Bronchial epithelial cell (primary cell): ENCODE results near the gene MICALL1. TPM values are rescaled to one million over a fixed set of nuclear protein-coding genes. Genes with fewer than 3 reads are reported as not detected.
"Not testable (repeated sequence)": the region's sequence is repeated elsewhere in the genome, so short reads cannot be mapped to it uniquely, and the experiment has no call there.

Experiments used
- DNase-seq: peaks from one replicate; pipeline ENCODE4 v3.0.0-alpha.2; 2010; ENCODE audit warnings: low read depth
- FAIRE-seq: peaks from 2 replicates; lab custom pipeline; 2011; peaks lifted over from hg19 to GRCh38; lab: Jason Lieb, UNC
- H3K27me3 ChIP-seq: 2 replicates; pipeline ENCODE4 v1.5.1; 2011; ENCODE audit warnings: low read length; ENCODE audit not compliant: control insufficient read depth, insufficient read depth
- H3K36me3 ChIP-seq: 2 replicates; pipeline ENCODE4 v1.5.1; 2011; ENCODE audit warnings: low read length; ENCODE audit not compliant: control insufficient read depth, insufficient read depth
- H3K4me3 ChIP-seq: 2 replicates; pipeline ENCODE4 v1.5.1; 2011; ENCODE audit warnings: mild to moderate bottlenecking, low read depth, low read length, control low read depth
- total RNA-seq: library from RNA; depleted of rRNA; stranded (reverse); fragments of >200 nt; gene quantifications from 2 replicates; pipeline ENCODE4 v1.2.1, GENCODE V29; 2014
- TF ChIP-seq, protein P1 (sequence below): IDR thresholded peaks from 2 replicates; pipeline ENCODE4 v1.5.1; 2011; ENCODE audit warnings: mild to moderate bottlenecking, moderate library complexity, low read length, control low read depth, inconsistent platforms; ENCODE audit not compliant: insufficient read depth, severe bottlenecking

Gene MICALL1
- total RNA-seq, 1 donor from 2014 or later: 143 TPM

DNA sequence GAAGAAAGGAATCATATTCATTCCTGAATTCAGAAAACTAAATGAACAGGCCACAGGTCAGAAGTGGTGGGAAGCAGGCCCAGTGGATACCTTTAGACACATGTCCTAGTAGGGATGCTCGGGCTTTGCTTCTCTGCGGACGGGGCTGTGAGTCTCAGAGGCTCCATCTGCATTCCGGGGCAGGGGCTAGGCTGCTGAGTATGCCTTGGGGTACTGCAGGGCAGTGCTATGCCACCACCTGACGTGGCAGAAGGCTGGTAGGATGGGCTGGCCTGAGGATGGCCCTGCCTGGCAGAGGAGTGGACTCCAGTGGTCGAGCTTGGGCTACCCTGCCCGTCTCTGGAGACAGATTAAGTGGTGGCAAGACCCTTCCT is 37.7 kb downstream of the MICALL1 start:
- peaks cover 33% of the 10 kb centered on the region for H3K36me3 ChIP-seq
- no peaks in the 10 kb centered on the region for H3K27me3 ChIP-seq
- FAIRE-seq (no peak), DNase-seq (no peak)
- TF ChIP-seq, protein P1, sequence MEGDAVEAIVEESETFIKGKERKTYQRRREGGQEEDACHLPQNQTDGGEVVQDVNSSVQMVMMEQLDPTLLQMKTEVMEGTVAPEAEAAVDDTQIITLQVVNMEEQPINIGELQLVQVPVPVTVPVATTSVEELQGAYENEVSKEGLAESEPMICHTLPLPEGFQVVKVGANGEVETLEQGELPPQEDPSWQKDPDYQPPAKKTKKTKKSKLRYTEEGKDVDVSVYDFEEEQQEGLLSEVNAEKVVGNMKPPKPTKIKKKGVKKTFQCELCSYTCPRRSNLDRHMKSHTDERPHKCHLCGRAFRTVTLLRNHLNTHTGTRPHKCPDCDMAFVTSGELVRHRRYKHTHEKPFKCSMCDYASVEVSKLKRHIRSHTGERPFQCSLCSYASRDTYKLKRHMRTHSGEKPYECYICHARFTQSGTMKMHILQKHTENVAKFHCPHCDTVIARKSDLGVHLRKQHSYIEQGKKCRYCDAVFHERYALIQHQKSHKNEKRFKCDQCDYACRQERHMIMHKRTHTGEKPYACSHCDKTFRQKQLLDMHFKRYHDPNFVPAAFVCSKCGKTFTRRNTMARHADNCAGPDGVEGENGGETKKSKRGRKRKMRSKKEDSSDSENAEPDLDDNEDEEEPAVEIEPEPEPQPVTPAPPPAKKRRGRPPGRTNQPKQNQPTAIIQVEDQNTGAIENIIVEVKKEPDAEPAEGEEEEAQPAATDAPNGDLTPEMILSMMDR: no peak
- no peak overlapping the region for H3K4me3 ChIP-seq

GRCh38 chr22:37944423-37944822 is 38.3 kb downstream of the MICALL1 start:
- H3K36me3 ChIP-seq: peaks cover 29% of the 10 kb centered on the region
- not testable (repeated sequence) for H3K4me3 ChIP-seq, FAIRE-seq, DNase-seq, H3K27me3 ChIP-seq

DNA sequence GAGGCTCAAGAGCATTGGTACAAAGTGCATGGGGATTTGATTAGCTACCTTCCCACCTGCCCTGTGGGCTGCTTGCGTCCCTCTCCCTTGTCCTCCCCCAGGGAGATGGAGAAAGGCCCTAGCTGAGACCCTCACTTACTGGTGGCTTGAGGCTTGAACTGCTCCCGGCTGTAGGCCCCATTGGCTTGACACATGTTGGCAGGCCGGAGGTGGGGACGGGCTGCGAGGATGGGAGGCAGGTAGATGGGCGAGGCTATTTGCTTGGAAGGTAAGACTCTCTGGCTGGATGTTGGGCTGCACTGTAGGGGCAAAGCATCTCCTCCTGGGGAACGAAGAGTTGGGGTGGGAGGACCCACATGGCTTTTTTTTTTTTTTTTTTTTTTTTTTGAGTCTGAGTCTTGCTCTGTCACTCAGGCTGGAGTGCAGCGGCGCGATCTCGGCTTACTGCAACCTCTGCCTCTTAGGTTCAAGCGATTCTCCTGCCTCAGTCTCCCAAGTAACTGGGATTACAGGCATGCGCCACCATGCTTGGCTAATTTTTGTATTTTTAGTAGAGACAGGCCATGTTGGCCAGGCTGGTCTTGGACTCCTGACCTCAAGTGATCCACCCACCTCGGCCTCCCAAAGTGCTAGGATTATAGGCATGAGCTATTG is 41.2 kb downstream of the MICALL1 start:
- not testable (repeated sequence) for FAIRE-seq, DNase-seq

GRCh38 chr22:37951305-37951704 is 45.2 kb downstream of the MICALL1 start:
- no peak for FAIRE-seq
- Histone ChIP-seq H3K4me3 (no peak overlapping the region), H3K27me3 (no peaks in the 10 kb centered on the region), H3K36me3 (no peaks in the 10 kb centered on the region)
- TF ChIP-seq, protein P1: no peak
- DNase-seq: peak; percentile 32

More for the DNA sequence above, 41.2 kb downstream of the MICALL1 start:
- not testable (repeated sequence) for H3K4me3 ChIP-seq, H3K27me3 ChIP-seq, H3K36me3 ChIP-seq

DNA sequence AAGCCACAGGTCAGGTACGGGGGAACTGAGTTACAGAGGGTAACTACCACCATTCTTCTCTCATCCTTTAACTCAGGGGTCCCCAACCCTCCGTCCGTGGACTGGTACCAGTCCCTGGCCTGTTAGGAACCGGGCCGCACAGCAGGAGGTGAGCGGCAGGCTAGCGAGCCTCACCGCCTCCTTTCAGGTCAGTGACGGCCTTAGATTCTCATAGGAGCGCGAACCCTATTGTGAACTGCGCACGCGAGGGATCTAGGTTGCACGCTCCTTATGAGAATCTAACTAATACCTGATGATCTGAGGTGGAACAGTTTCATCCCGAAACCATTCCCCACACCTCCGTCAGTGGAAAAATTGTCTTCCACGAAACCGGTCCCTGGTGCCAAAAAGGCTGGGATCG is 46.5 kb downstream of the MICALL1 start:
- Histone ChIP-seq H3K36me3 (peaks cover 11% of the 10 kb centered on the region), H3K4me3 (peak overlapping the region; percentile 92)
- DNase-seq, H3K27me3 ChIP-seq, FAIRE-seq: not testable (repeated sequence)

- TF ChIP-seq, protein P1: no peak
- Histone ChIP-seq H3K36me3 (peaks cover 11% of the 10 kb centered on the region), H3K27me3 (no peaks in the 10 kb centered on the region), H3K4me3 (peak overlapping the region; percentile 92)
- DNase-seq (no peak), FAIRE-seq (no peak)
Observed at GRCh38 chr22:37953062-37953436, 47.0 kb downstream of the MICALL1 start.

GRCh38 chr22:37953437-37954179 is 47.5 kb downstream of the MICALL1 start, which contains the start of the genes C22orf23 and POLR2F:
TSS of gene C22orf23 (minus strand) at chr22:37953601. CDS start at chr22:37953149, 452 bp downstream.
TSS of gene POLR2F (plus strand) at chr22:37953699. CDS start at chr22:37953788, 89 bp downstream.
- Histone ChIP-seq H3K27me3 (no peaks in the 10 kb centered on the region), H3K36me3 (peaks cover 15% of the 10 kb centered on the region), H3K4me3 (peak within 1 kb of the TSS; percentile 92)
- DNase-seq (peak; percentile 91), FAIRE-seq (no peak)
- TF ChIP-seq, protein P1: no peak
